ENCODE data around the gene TMX1.

TMX1 gene

GRCh38 chr14:51239813-51240803, at the start of gene TMX1 (continued):
- TF ChIP-seq ZBTB6 (tag by site-specific recombination; IDR thresholded peaks at IDR 0.05) (no peak), YY1 (tag by site-specific recombination; IDR thresholded peaks at IDR 0.05) (peak; percentile 80), ZNF549 (tag by site-specific recombination; IDR thresholded peaks at IDR 0.05) (no peak), KLF16 (tag by site-specific recombination; IDR thresholded peaks at IDR 0.05) (0 out of 2 replicates have a peak, but pooled peaks have one; percentile 16), SCRT2 (tag by site-specific recombination; IDR thresholded peaks at IDR 0.05) (no peak), ZNF169 (tag by site-specific recombination; IDR thresholded peaks at IDR 0.05) (no peak), MYNN (tag by site-specific recombination; IDR thresholded peaks at IDR 0.05; ENCODE audit: borderline replicate concordance) (no peak), ZBTB21 (tag by site-specific recombination; IDR thresholded peaks at IDR 0.05) (no peak), ZNF473 (tag by site-specific recombination; IDR thresholded peaks at IDR 0.05) (no peak), ZBTB10 (tag by site-specific recombination; IDR thresholded peaks at IDR 0.05) (0 out of 2 replicates have a peak, but pooled peaks have one; percentile 48), SP3 (tag by site-specific recombination; IDR thresholded peaks at IDR 0.05) (peak; percentile 69), ZBTB8A (tag by site-specific recombination; IDR thresholded peaks at IDR 0.05) (no peak), ZNF600 (tag by site-specific recombination; IDR thresholded peaks at IDR 0.05) (no peak), ZNF521 (tag by site-specific recombination; IDR thresholded peaks at IDR 0.05) (no peak), ZNF138 (tag by site-specific recombination; IDR thresholded peaks at IDR 0.05; ENCODE audit: borderline replicate concordance) (no peak), ZNF664 (tag by site-specific recombination; IDR thresholded peaks at IDR 0.05) (no peak), ZNF785 (tag by site-specific recombination; IDR thresholded peaks at IDR 0.05) (no peak), ZNF121 (tag by site-specific recombination; IDR thresholded peaks at IDR 0.05) (no peak), ZNF626 (tag by site-specific recombination; IDR thresholded peaks at IDR 0.05) (no peak), MEIS1 (CRISPR knock-in tag; IDR thresholded peaks at IDR 0.05; ENCODE audit: borderline replicate concordance) (no peak), ZNF335 (tag by site-specific recombination; conservative IDR thresholded peaks at IDR 0.05) (peak; percentile 82), YY2 (tag by site-specific recombination; IDR thresholded peaks at IDR 0.05) (peak; percentile 70), SCRT1 (tag by site-specific recombination; IDR thresholded peaks at IDR 0.05; ENCODE audit: borderline replicate concordance) (no peak), ZNF555 (tag by site-specific recombination; conservative IDR thresholded peaks at IDR 0.05) (no peak), GLIS2 (tag by site-specific recombination; IDR thresholded peaks at IDR 0.05) (peak; percentile 77), ZNF302 (tag by site-specific recombination; IDR thresholded peaks at IDR 0.05; ENCODE audit: low read depth) (no peak), ZNF140 (tag by site-specific recombination; IDR thresholded peaks at IDR 0.05) (no peak), ZNF561 (tag by site-specific recombination; IDR thresholded peaks at IDR 0.05; ENCODE audit: borderline replicate concordance) (no peak), REPIN1 (tag by site-specific recombination; IDR thresholded peaks at IDR 0.05; ENCODE audit: low read depth) (0 out of 2 replicates have a peak, but pooled peaks have one; percentile 26), ZNF248 (tag by site-specific recombination; IDR thresholded peaks at IDR 0.05) (no peak), GLIS1 (tag by site-specific recombination; IDR thresholded peaks at IDR 0.05) (peak; percentile 85), KLF10 (tag by site-specific recombination; IDR thresholded peaks at IDR 0.05) (no peak), ZNF76 (tag by site-specific recombination; IDR thresholded peaks at IDR 0.05; ENCODE audit: borderline replicate concordance, low read depth) (no peak), ZNF514 (tag by site-specific recombination; IDR thresholded peaks at IDR 0.05) (no peak), EGR2 (tag by site-specific recombination; IDR thresholded peaks at IDR 0.05; ENCODE audit: low read depth) (no peak), ZNF654 (tag by site-specific recombination; IDR thresholded peaks at IDR 0.05; ENCODE audit: low read depth) (no peak), ZFP37 (tag by site-specific recombination; IDR thresholded peaks at IDR 0.05) (peak; percentile 47; the same call in 1 of the 2 replicates), ZNF133 (tag by site-specific recombination; IDR thresholded peaks at IDR 0.05) (no peak)

Measured in HEK293 (cell line).